Measurements from ENCODE around the gene PCDHGA7.

The PCDHGA7 gene

DNA sequence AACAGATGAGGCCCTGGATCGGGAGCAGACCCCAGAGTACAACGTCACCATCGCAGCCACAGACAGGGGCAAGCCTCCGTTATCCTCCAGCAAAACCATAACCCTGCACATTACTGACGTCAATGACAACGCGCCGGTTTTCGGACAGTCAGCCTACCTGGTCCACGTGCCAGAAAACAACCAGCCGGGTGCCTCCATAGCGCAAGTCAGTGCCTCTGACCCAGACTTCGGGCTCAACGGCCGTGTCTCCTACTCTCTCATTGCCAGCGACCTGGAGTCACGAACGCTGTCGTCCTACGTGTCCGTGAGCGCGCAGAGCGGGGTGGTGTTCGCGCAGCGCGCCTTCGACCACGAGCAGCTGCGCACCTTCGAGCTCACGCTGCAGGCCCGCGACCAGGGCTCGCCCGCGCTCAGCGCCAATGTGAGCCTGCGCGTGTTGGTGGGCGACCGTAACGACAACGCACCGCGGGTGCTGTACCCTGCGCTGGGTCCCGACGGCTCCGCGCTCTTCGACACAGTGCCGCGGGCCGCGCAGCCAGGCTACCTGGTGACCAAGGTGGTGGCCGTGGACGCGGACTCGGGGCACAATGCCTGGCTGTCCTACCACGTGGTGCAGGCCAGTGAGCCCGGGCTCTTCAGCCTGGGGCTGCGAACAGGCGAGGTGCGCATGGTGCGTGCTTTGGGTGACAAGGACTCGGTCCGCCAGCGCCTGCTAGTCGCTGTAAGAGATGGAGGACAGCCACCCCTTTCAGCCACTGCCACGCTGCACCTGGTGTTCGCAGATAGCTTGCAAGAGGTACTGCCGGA, 36.7 kb downstream of the PCDHGA7 start:
- Histone ChIP-seq H3K27me3 (ENCODE audit: control insufficient read depth, insufficient read depth, low read length) (no peaks in the 10 kb centered on the region), H3K4me3 (ENCODE audit: low read depth, low read length) (no peak overlapping the region), H2AFZ (no peak overlapping the region), H3K4me2 (ENCODE audit: low read length) (no peak overlapping the region), H3K79me2 (no peaks in the 10 kb centered on the region), H3K9me3 (ENCODE audit: control insufficient read depth, low read length) (peaks cover 11% of the 10 kb centered on the region), H3K4me1 (no peaks in the 10 kb centered on the region), H3K36me3 (ENCODE audit: control insufficient read depth, insufficient read depth, low read length) (peaks cover 13% of the 10 kb centered on the region), H3K9ac (no peak overlapping the region), H3K27ac (no peak overlapping the region)
- no peak for TF ChIP-seq CTCF (IDR thresholded peaks at IDR 0.05)

- H3K27me3 ChIP-seq (ENCODE audit: control insufficient read depth, insufficient read depth, low read length): no peaks in the 10 kb centered on the region
- no peak within 1 kb of the TSS for H3K27ac ChIP-seq
- no peak within 1 kb of the TSS for H3K4me3 ChIP-seq (ENCODE audit: low read depth, low read length)
- H3K9me3 ChIP-seq (ENCODE audit: control insufficient read depth, low read length): peaks cover 16% of the 10 kb centered on the region
- peaks cover 20% of the 10 kb centered on the region for H3K36me3 ChIP-seq (ENCODE audit: control insufficient read depth, insufficient read depth, low read length)
- H3K4me1 ChIP-seq: no peaks in the 10 kb centered on the region
- no peak for TF ChIP-seq CTCF (IDR thresholded peaks at IDR 0.05)
- H3K9ac ChIP-seq: no peak within 1 kb of the TSS
- no peak within 1 kb of the TSS for H2AFZ ChIP-seq
- H3K4me2 ChIP-seq (ENCODE audit: low read length): no peak within 1 kb of the TSS
- no peaks in the 10 kb centered on the region for H3K79me2 ChIP-seq
Observed at GRCh38 chr5:141420855-141421488, 38.4 kb downstream of the PCDHGA7 start, which contains the start of gene PCDHGA11. PCDHGA11 (plus strand) TSS chr5:141421051; CDS start chr5:141421228, 177 bp downstream.

- Histone ChIP-seq H3K4me3 (ENCODE audit: low read depth, low read length) (no peak overlapping the region), H3K4me1 (no peaks in the 10 kb centered on the region), H2AFZ (no peak overlapping the region), H3K9me3 (ENCODE audit: control insufficient read depth, low read length) (peaks cover 20% of the 10 kb centered on the region), H3K79me2 (no peaks in the 10 kb centered on the region), H3K4me2 (ENCODE audit: low read length) (no peak overlapping the region), H3K9ac (no peak overlapping the region), H3K36me3 (ENCODE audit: control insufficient read depth, insufficient read depth, low read length) (peaks cover 20% of the 10 kb centered on the region), H3K27ac (no peak overlapping the region), H3K27me3 (ENCODE audit: control insufficient read depth, insufficient read depth, low read length) (no peaks in the 10 kb centered on the region)
- no peak for TF ChIP-seq CTCF (IDR thresholded peaks at IDR 0.05)
Observed at GRCh38 chr5:141421489-141421855, 38.9 kb downstream of the PCDHGA7 start.

DNA sequence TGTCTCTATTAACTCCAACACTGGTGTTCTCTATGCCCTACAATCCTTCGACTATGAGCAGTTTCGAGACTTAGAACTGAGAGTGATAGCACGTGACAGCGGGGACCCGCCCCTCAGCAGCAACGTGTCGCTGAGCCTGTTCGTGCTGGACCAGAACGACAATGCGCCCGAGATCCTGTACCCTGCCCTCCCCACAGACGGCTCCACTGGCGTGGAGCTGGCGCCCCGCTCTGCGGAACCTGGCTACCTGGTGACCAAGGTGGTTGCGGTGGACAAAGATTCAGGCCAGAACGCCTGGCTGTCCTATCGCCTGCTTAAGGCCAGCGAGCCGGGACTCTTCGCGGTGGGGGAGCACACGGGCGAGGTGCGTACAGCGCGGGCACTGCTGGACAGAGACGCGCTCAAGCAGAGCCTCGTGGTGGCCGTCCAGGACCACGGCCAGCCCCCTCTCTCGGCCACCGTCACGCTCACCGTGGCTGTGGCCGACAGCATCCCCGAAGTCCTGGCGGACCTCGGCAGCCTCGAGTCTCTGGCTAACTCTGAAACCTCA, 40.3 kb downstream of the PCDHGA7 start:
- H3K27me3 ChIP-seq (ENCODE audit: control insufficient read depth, insufficient read depth, low read length): no peaks in the 10 kb centered on the region

More for the DNA sequence above, 40.3 kb downstream of the PCDHGA7 start:
- no peak overlapping the region for H3K9ac ChIP-seq
- H3K4me3 ChIP-seq (ENCODE audit: low read depth, low read length): no peak overlapping the region
- no peak for TF ChIP-seq CTCF (IDR thresholded peaks at IDR 0.05)
- H3K36me3 ChIP-seq (ENCODE audit: control insufficient read depth, insufficient read depth, low read length): peaks cover 20% of the 10 kb centered on the region
- no peaks in the 10 kb centered on the region for H3K4me1 ChIP-seq
- no peak overlapping the region for H2AFZ ChIP-seq
- H3K27ac ChIP-seq: no peak overlapping the region
- no peak overlapping the region for H3K4me2 ChIP-seq (ENCODE audit: low read length)
- no peaks in the 10 kb centered on the region for H3K79me2 ChIP-seq
- H3K9me3 ChIP-seq (ENCODE audit: control insufficient read depth, low read length): peaks cover 21% of the 10 kb centered on the region

Data from parathyroid adenoma (tissue), 2 donors.